ENCODE results near the gene NDOR1. TPM values are rescaled to one million over a fixed set of nuclear protein-coding genes. Genes with fewer than 3 reads are reported as not detected.
A peak's percentile ranks its signal among the peaks of the same experiment; 100 is the strongest.

Gene NDOR1
- total RNA-seq, result 10 to 100 TPM in 4 of 6 donors, 1 to 10 TPM in 2; 7.7 to 54.5 (median 18.5) TPM

GRCh38 chr9:137205126-137206069, at the start of gene NDOR1, which contains the start of gene TMEM203:
NDOR1 (plus strand) TSS chr9:137205700; CDS start chr9:137205778, 78 bp downstream.
TMEM203 (minus strand) TSS chr9:137205648; CDS start chr9:137205414, 234 bp downstream.
- WGBS, 2 donors, result 1% methylated on average over 23 to 28 of the region's 98 CpGs
- Histone ChIP-seq H3K4me3 (peak within 1 kb of the TSS; percentile 78 to 96 (median 90)), H3K36me3 (peaks cover 0 to 17% (median 6%) of the 10 kb centered on the region in 4 donors), H3K27me3 (no peaks in the 10 kb centered on the region), H3K9me3 (no peaks in the 10 kb centered on the region), H3K4me1 (peaks cover 31 to 63% (median 46%) of the 10 kb centered on the region in 4 donors), H3K27ac (peak within 1 kb of the TSS; percentile 85 to 89 (median 88))
- DNase-seq, result peak; percentile 89 to 99
- peak in 1 of 6 experiments; percentile 31 for TF ChIP-seq CTCF (IDR thresholded peaks at IDR 0.05)
- no peak for TF ChIP-seq EP300 (IDR thresholded peaks at IDR 0.05)
- TF ChIP-seq POLR2AphosphoS5 (IDR thresholded peaks at IDR 0.05), result peak; percentile 97 to 98
- TF ChIP-seq POLR2A (IDR thresholded peaks at IDR 0.05), result peak in 3 of 4 donors; percentile 65 to 89 (median 74)
- ATAC-seq (ENCODE audit: low FRiP score in 2 of 2), result peak; percentile 72 to 87

GRCh38 chr9:137156567-137157375, 48.7 kb upstream of the NDOR1 start:
- peak; percentile 25 to 89 for DNase-seq
- Histone ChIP-seq H3K27ac (no peak overlapping the region), H3K4me1 (peaks cover 8 to 23% (median 12%) of the 10 kb centered on the region in 4 donors), H3K9me3 (no peaks in the 10 kb centered on the region), H3K4me3 (peak overlapping the region in 3 of 4 donors; percentile 9 to 30 (median 25)), H3K36me3 (no peaks in the 10 kb centered on the region), H3K27me3 (peaks cover 0 to 55% (median 36%) of the 10 kb centered on the region in 4 donors)
- 4 to 8% methylated on average over 23 to 40 of the region's 65 CpGs for WGBS, 2 donors
- peak; percentile 47 to 80 for ATAC-seq (ENCODE audit: low FRiP score in 2 of 2)
- no peak for TF ChIP-seq POLR2A (IDR thresholded peaks at IDR 0.05)
- TF ChIP-seq EP300 (IDR thresholded peaks at IDR 0.05), result no peak
- no peak for TF ChIP-seq CTCF (IDR thresholded peaks at IDR 0.05)
- TF ChIP-seq POLR2AphosphoS5 (IDR thresholded peaks at IDR 0.05), result no peak

GRCh38 chr9:137157618-137158415, 47.7 kb upstream of the NDOR1 start:
- no peak for ATAC-seq (ENCODE audit: low FRiP score in 2 of 2)
- WGBS, 2 donors, result 56 to 75% methylated on average over 7 to 19 of the region's 19 CpGs
- Histone ChIP-seq H3K27ac (no peak overlapping the region), H3K36me3 (no peaks in the 10 kb centered on the region), H3K9me3 (no peaks in the 10 kb centered on the region), H3K27me3 (peaks cover 0 to 65% (median 45%) of the 10 kb centered on the region in 4 donors), H3K4me3 (no peak overlapping the region), H3K4me1 (peaks cover 15 to 33% (median 22%) of the 10 kb centered on the region in 4 donors)
- no peak for TF ChIP-seq POLR2A (IDR thresholded peaks at IDR 0.05)
- TF ChIP-seq POLR2AphosphoS5 (IDR thresholded peaks at IDR 0.05), result no peak
- TF ChIP-seq CTCF (IDR thresholded peaks at IDR 0.05), result no peak
- TF ChIP-seq EP300 (IDR thresholded peaks at IDR 0.05), result no peak
- DNase-seq, result peak in 1 of 2 donors; percentile 4

DNA sequence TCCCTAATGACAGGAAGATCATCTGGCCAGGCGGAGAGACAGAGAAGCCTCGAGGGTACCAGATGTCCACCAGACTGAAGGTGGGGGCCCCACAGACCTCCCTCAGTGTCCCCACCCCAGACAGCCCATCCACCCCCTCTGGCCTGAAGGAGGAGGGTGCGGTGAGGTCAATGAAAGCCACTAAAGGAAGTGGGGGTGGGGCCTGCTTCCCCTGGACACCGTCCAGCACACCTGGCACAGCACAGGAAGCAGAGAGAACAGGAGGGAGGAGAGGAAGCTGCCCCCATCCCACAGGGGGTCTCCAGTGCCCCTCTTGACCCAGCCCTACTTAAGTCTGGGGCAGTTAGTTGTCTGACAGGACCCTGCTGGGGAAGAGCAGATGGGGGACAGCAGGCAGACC, 46.9 kb upstream of the NDOR1 start:
- Histone ChIP-seq H3K4me3 (no peak overlapping the region), H3K36me3 (no peaks in the 10 kb centered on the region), H3K27ac (no peak overlapping the region), H3K27me3 (peaks cover 0 to 73% (median 49%) of the 10 kb centered on the region in 4 donors), H3K9me3 (no peaks in the 10 kb centered on the region), H3K4me1 (peaks cover 21 to 41% (median 30%) of the 10 kb centered on the region in 4 donors)
- ATAC-seq (ENCODE audit: low FRiP score in 2 of 2) (no peak), DNase-seq (no peak)
- WGBS, 2 donors, result 28 to 42% methylated on average over 2 to 4 of the region's 4 CpGs
- TF ChIP-seq POLR2AphosphoS5 (IDR thresholded peaks at IDR 0.05), result no peak
